GM12878 (cell line): Measurements from ENCODE around the gene TMEM59. TPM values are rescaled to one million over a fixed set of nuclear protein-coding genes. Genes with fewer than 3 reads are reported as not detected.

Experiments used
- ATAC-seq: fragments of 200-7000 bp; cut with Tn5 transposase; 3 replicates; pipeline ENCODE4 v1.9.1; 2020; ENCODE audit warnings: mild to moderate bottlenecking, moderate library complexity
- BruUV-seq: library from RNA; stranded (reverse); fragments of 400-500 nt; replicated peaks from 2 replicates; lab custom pipeline; 2021; lab: Mats Ljungman, UMichigan
- CTCF ChIA-PET: fragments of 300-600 bp; sonication (Branson Sonifier 250); formaldehyde crosslinking; extraction: SDS; loops from one replicate; lab custom pipeline; 2021; ENCODE audit warnings: inconsistent platforms; lab: Yijun Ruan, JAX
- POLR2A ChIA-PET: fragments of 350-600 bp; formaldehyde crosslinking; extraction: SDS; loops from one replicate; lab custom pipeline; 2021; ENCODE audit warnings: inconsistent platforms; lab: Charles Lee
- RAD21 ChIA-PET: fragments of 300-600 bp; sonication (Branson Sonifier 250); formaldehyde crosslinking; loops from one replicate; lab custom pipeline; 2023; ENCODE audit warnings: antibody characterized with exemption; ENCODE audit not compliant: unreplicated experiment; lab: Charles Lee
- SMC1A ChIA-PET: fragments of 300-600 bp; sonication (Branson Sonifier 250); formaldehyde crosslinking; loops from one replicate; lab custom pipeline; 2023; ENCODE audit not compliant: unreplicated experiment, uncharacterized antibody; lab: Charles Lee
- DNase-seq: peaks from one replicate; pipeline ENCODE4 v3.0.0-alpha.2; 2011; ENCODE audit warnings: low read depth, low spot score
- FAIRE-seq: peaks from 3 replicates; lab custom pipeline; 2011; peaks lifted over from hg19 to GRCh38; lab: Jason Lieb, UNC
- H2AFZ ChIP-seq: 2 replicates; pipeline ENCODE4 v1.6.0; 2011; ENCODE audit warnings: low read depth, low read length, control low read depth; ENCODE audit not compliant: control insufficient read depth
- H3K27ac ChIP-seq: 2 replicates; pipeline ENCODE4 v1.5.1; 2011; ENCODE audit warnings: control low read depth; ENCODE audit not compliant: control insufficient read depth, insufficient read depth
- H3K27me3 ChIP-seq, 2 experiments: replicated peaks in 1 of 2; 2 replicates each; pipeline versions ENCODE4 v1.6.0 to v1.6.1; 2011; ENCODE audit warnings: low read length in 1 of 2; ENCODE audit not compliant: control insufficient read depth in 2 of 2, insufficient read depth in 2 of 2
- H3K36me3 ChIP-seq, 2 experiments: 2 replicates each; pipeline ENCODE4 v1.5.1; 2011; ENCODE audit warnings: low read length in 1 of 2; ENCODE audit not compliant: control insufficient read depth in 2 of 2, insufficient read depth in 2 of 2
- H3K4me1 ChIP-seq: 2 replicates; pipeline ENCODE4 v1.6.1; 2011; ENCODE audit warnings: mild to moderate bottlenecking, low read length, moderate library complexity, mixed read lengths; ENCODE audit not compliant: control insufficient read depth, insufficient read depth
- H3K4me2 ChIP-seq: 2 replicates; pipeline ENCODE4 v1.6.0; 2011; ENCODE audit warnings: control low read depth; ENCODE audit not compliant: control insufficient read depth, insufficient read depth
- H3K4me3 ChIP-seq: fragments of 200-600 bp; sonication (generic); 2 replicates; pipeline ENCODE4 v1.5.1; 2016
- H3K79me2 ChIP-seq: 2 replicates; pipeline ENCODE4 v1.6.0; 2011; ENCODE audit warnings: low read length; ENCODE audit not compliant: control insufficient read depth, insufficient read depth
- H3K9ac ChIP-seq: 2 replicates; pipeline ENCODE4 v1.8.0; 2011; ENCODE audit warnings: low read length, control low read depth, mixed read lengths; ENCODE audit not compliant: control insufficient read depth, insufficient read depth
- H3K9me3 ChIP-seq: replicated peaks from 3 replicates; pipeline ENCODE4 v1.5.1; 2011; ENCODE audit warnings: mild to moderate bottlenecking, low read length; ENCODE audit not compliant: control insufficient read depth, insufficient read depth
- H4K20me1 ChIP-seq: 2 replicates; pipeline ENCODE4 v1.6.0; 2011; ENCODE audit not compliant: control insufficient read depth, insufficient read depth
- BHLHE40 ChIP-seq, 2 experiments: fragments of 450-650 bp in 1 of 2; IDR thresholded peaks; 2 replicates each; pipeline ENCODE4 v1.6.1; 2011 to 2017; ENCODE audit warnings: low read depth in 2 of 2, borderline replicate concordance in 1 of 2, improper control_type of control experiment in 1 of 2, low read length in 1 of 2, mild to moderate bottlenecking in 1 of 2
- CEBPB ChIP-seq, 2 experiments: fragments of 150-350 bp in 1 of 2; IDR thresholded peaks; 2 replicates each; pipeline ENCODE4 v1.6.1; 2012 to 2014; ENCODE audit warnings: low read depth in 2 of 2, low read length in 2 of 2, borderline replicate concordance in 1 of 2, inconsistent platforms in 1 of 2
- MTA2 ChIP-seq: fragments of 450-650 bp; IDR thresholded peaks from 2 replicates; pipeline ENCODE4 v1.6.1; 2016; ENCODE audit warnings: low read depth, mild to moderate bottlenecking, moderate library complexity
- NBN ChIP-seq: fragments of 450-650 bp; IDR thresholded peaks from 2 replicates; pipeline ENCODE4 v1.6.1; 2016
- NR2F1 ChIP-seq: fragments of 450-650 bp; conservative IDR thresholded peaks from 2 replicates; pipeline ENCODE4 v1.6.1; 2017; ENCODE audit warnings: mild to moderate bottlenecking
- WGBS: methylation state at CpG from one replicate; pipeline ENCODE4 v1.1.6; 2016; ENCODE audit warnings: low lambda C conversion rate; ENCODE audit not compliant: insufficient replicate concordance, insufficient coverage; ENCODE audit errors: missing lambda C conversion rate; 5-methylcytosine and 5-hydroxymethylcytosine counted together
- in situ Hi-C: fragments of 300-500 bp; cut with MboI; formaldehyde crosslinking; loops from 9 replicates; pipeline ENCODE4 v1.14.3; 2018; ENCODE audit warnings: mixed read lengths
- intact Hi-C: fragments of 100-400 bp; cut with micrococcal nuclease; formaldehyde crosslinking; loops from one replicate; pipeline ENCODE4 v1.14.2; 2022; ENCODE audit not compliant: unreplicated experiment
- polyA plus RNA-seq, 11 experiments: library from polyadenylated mRNA; depleted of rRNA in 4 of 11; unstranded in 6 of 11; stranded (reverse) in 5 of 11; fragments of >200 nt; fragmentation: Nextera tagmentation in 4 of 11; fragmentation: Illumina TruSeq in 1 of 11; extraction: Ambion mirVana in 4 of 11; extraction: Trizol in 1 of 11; gene quantifications; 1 replicate in 1 of 11; 2 replicates in 10 of 11; pipeline versions ENCODE4 v1.2.1 to v1.2.3, GENCODE V29; 2011 to 2016; ENCODE audit warnings: inconsistent platforms in 2 of 11, missing spikeins in 2 of 11, low read depth in 1 of 11
- total RNA-seq, 4 experiments: library from RNA; depleted of rRNA in 3 of 4; stranded (reverse); fragments of >200 nt in 3 of 4; fragmentation: Illumina TruSeq in 1 of 4; extraction: Trizol in 1 of 4; gene quantifications; 2 replicates each; pipeline versions ENCODE4 v1.2.1 to v1.2.3, GENCODE V29; 2013 to 2021
- TF ChIP-seq, protein P1 (sequence below): fragments of 450-650 bp; formaldehyde crosslinking; IDR thresholded peaks from 2 replicates; pipeline ENCODE4 v1.5.0; 2022; ENCODE audit warnings: mild to moderate bottlenecking, missing genetic modification characterization
- TF ChIP-seq, protein P2 (sequence below): IDR thresholded peaks from 2 replicates; pipeline ENCODE4 v1.6.1; 2011; ENCODE audit warnings: low read depth, low read length, improper control_type of control experiment, borderline replicate concordance
- TF ChIP-seq, protein P3 (sequence below): fragments of 150-350 bp; IDR thresholded peaks from 2 replicates; pipeline ENCODE4 v1.6.1; 2016; ENCODE audit warnings: low read depth, low read length

TMEM59 gene
- total and polyA plus RNA-seq, 10 of the 15 experiments (the other 5 are each of a cell fraction or from before 2014, with no cell fraction given), result 69.9 to 273 (median 111) TPM

DNA sequence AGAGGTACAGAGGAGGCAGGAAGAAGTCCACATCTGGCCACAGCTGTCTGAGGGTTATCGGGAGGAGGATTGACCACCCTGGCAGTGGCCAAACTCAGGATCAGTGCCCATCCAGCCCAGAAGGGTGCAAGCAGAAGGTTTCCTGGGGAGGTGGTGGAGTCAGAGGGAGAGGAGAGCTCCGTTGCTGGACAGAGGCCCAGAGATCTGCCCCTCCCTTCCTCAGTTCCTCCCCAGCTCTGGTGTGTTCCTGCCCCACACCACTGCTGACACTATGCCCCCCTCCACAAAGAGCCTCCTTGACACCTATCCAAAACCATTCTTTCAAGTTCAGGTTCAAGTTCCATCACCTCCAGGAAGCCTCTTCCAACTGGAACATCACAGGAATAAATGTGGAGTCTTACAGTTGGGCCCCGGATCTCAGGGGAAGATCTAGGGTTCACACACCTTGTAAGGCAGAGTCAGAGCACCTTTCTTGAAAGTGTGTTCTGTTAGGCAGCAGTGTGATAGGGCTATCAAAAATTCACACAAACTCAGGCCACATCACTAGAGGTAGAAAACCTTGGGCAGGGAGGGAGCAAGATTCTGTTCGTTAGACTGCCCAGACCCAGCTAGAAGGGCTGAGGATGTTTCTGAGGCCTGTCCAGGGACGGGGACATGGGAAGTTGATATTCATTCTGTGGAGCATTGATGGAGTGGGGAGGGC is 42.4 kb downstream of the TMEM59 start:
- Histone ChIP-seq H3K4me2 (no peak overlapping the region), H2AFZ (no peak overlapping the region), H3K4me1 (no peaks in the 10 kb centered on the region), H4K20me1 (no peaks in the 10 kb centered on the region), H3K27me3 (no peaks in the 10 kb centered on the region; a peak in 1 of 4 replicates), H3K9ac (no peak overlapping the region), H3K9me3 (no peaks in the 10 kb centered on the region), H3K27ac (no peak overlapping the region), H3K36me3 (no peaks in the 10 kb centered on the region), H3K4me3 (no peak overlapping the region), H3K79me2 (no peaks in the 10 kb centered on the region)
- ChIA-PET POLR2A (no interaction called here), SMC1A (no interaction called here), RAD21 (no interaction called here), CTCF (no interaction called here)
- 32% methylated on average over 5 of the region's 5 CpGs for WGBS
- no TSS peak for BruUV-seq
- FAIRE-seq (no peak), ATAC-seq (no peak), DNase-seq (no peak)
- intact Hi-C loops, result no loop called here
- TF ChIP-seq NR2F1, result no peak
- TF ChIP-seq MTA2, result no peak
- in situ Hi-C loops, result loop anchor here (5.0 kb wide), 1 partner anchor 48 kb away; no protein-coding TSS in a partner anchor

DNA sequence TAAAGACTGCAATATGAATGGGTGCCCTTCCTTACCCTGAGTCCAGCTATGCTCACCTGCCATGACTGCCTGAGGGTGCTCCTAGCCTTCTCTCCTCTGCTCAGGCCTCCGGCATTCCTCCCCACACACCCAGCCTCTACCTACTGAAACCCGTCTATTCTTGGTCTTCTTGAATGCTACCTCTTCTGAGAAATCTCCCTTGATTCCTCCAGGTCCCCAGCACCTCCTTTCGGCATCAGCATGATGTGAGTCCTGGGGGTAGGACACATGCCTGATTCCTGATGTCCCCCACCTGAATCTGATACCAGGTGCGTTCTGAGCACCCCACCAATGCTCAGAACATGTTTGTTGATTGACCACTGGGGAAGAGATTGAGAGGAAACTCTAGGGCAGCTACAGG is 43.6 kb downstream of the TMEM59 start:
- CTCF ChIA-PET, result no interaction called here
- Histone ChIP-seq H3K79me2 (no peaks in the 10 kb centered on the region), H3K4me1 (no peaks in the 10 kb centered on the region), H3K4me2 (no peak overlapping the region), H3K27me3 (no peaks in the 10 kb centered on the region; a peak in 1 of 4 replicates), H4K20me1 (no peaks in the 10 kb centered on the region), H3K9me3 (no peaks in the 10 kb centered on the region; the same call in 2 of the 3 replicates), H3K4me3 (no peak overlapping the region), H2AFZ (no peak overlapping the region), H3K27ac (no peak overlapping the region), H3K36me3 (no peaks in the 10 kb centered on the region), H3K9ac (no peak overlapping the region)
- SMC1A ChIA-PET, result no interaction called here
- POLR2A ChIA-PET, result no interaction called here
- no TSS peak for BruUV-seq
- FAIRE-seq (no peak), DNase-seq (no peak), ATAC-seq (no peak)
- intact Hi-C loops, result no loop called here
- WGBS, result 20% methylated on average over 4 of the region's 4 CpGs
- RAD21 ChIA-PET, result interaction anchor here (1.4 kb wide), 1 partner anchor 9 kb away, joined by 3 read pairs; the partner anchor contains the start of gene LDLRAD1
- in situ Hi-C loops, result no loop called here
- TF ChIP-seq, protein P1, sequence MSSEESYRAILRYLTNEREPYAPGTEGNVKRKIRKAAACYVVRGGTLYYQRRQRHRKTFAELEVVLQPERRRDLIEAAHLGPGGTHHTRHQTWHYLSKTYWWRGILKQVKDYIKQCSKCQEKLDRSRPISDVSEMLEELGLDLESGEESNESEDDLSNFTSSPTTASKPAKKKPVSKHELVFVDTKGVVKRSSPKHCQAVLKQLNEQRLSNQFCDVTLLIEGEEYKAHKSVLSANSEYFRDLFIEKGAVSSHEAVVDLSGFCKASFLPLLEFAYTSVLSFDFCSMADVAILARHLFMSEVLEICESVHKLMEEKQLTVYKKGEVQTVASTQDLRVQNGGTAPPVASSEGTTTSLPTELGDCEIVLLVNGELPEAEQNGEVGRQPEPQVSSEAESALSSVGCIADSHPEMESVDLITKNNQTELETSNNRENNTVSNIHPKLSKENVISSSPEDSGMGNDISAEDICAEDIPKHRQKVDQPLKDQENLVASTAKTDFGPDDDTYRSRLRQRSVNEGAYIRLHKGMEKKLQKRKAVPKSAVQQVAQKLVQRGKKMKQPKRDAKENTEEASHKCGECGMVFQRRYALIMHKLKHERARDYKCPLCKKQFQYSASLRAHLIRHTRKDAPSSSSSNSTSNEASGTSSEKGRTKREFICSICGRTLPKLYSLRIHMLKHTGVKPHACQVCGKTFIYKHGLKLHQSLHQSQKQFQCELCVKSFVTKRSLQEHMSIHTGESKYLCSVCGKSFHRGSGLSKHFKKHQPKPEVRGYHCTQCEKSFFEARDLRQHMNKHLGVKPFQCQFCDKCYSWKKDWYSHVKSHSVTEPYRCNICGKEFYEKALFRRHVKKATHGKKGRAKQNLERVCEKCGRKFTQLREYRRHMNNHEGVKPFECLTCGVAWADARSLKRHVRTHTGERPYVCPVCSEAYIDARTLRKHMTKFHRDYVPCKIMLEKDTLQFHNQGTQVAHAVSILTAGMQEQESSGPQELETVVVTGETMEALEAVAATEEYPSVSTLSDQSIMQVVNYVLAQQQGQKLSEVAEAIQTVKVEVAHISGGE (CRISPR knock-in tag), result no peak
- no peak for TF ChIP-seq NBN
- TF ChIP-seq, protein P2, sequence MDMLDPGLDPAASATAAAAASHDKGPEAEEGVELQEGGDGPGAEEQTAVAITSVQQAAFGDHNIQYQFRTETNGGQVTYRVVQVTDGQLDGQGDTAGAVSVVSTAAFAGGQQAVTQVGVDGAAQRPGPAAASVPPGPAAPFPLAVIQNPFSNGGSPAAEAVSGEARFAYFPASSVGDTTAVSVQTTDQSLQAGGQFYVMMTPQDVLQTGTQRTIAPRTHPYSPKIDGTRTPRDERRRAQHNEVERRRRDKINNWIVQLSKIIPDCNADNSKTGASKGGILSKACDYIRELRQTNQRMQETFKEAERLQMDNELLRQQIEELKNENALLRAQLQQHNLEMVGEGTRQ, result no peak
- TF ChIP-seq BHLHE40 (IDR thresholded peaks at IDR 0.05; ENCODE audit: borderline replicate concordance in 1 of 2, low read depth in 2 of 2, low read length in 1 of 2), result no peak
- TF ChIP-seq, protein P3, sequence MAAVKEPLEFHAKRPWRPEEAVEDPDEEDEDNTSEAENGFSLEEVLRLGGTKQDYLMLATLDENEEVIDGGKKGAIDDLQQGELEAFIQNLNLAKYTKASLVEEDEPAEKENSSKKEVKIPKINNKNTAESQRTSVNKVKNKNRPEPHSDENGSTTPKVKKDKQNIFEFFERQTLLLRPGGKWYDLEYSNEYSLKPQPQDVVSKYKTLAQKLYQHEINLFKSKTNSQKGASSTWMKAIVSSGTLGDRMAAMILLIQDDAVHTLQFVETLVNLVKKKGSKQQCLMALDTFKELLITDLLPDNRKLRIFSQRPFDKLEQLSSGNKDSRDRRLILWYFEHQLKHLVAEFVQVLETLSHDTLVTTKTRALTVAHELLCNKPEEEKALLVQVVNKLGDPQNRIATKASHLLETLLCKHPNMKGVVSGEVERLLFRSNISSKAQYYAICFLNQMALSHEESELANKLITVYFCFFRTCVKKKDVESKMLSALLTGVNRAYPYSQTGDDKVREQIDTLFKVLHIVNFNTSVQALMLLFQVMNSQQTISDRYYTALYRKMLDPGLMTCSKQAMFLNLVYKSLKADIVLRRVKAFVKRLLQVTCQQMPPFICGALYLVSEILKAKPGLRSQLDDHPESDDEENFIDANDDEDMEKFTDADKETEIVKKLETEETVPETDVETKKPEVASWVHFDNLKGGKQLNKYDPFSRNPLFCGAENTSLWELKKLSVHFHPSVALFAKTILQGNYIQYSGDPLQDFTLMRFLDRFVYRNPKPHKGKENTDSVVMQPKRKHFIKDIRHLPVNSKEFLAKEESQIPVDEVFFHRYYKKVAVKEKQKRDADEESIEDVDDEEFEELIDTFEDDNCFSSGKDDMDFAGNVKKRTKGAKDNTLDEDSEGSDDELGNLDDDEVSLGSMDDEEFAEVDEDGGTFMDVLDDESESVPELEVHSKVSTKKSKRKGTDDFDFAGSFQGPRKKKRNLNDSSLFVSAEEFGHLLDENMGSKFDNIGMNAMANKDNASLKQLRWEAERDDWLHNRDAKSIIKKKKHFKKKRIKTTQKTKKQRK, result no peak
- TF ChIP-seq CEBPB (IDR thresholded peaks at IDR 0.05; ENCODE audit: borderline replicate concordance in 1 of 2, low read depth in 2 of 2, low read length in 2 of 2), result no peak
